Measurements from ENCODE around the gene ARL8A. TPM values are rescaled to one million over a fixed set of nuclear protein-coding genes. Genes with fewer than 3 reads are reported as not detected.

Gene ARL8A
- total and polyA plus RNA-seq, 4 donors: 8.4 to 25.7 (median 20.2) TPM

GRCh38 chr1:202168861-202169260, 24.3 kb upstream of the ARL8A start:
- 96% methylated on average over 7 of the region's 7 CpGs for WGBS
- no peak overlapping the region for H3K27ac ChIP-seq (ENCODE audit: low read depth in 1 of 2, low read length in 2 of 2)

GRCh38 chr1:202167708-202168415, 23.3 kb upstream of the ARL8A start:
- H3K4me3 ChIP-seq (ENCODE audit: low read depth in 1 of 3, low read length in 3 of 3): no peak overlapping the region
- no peak overlapping the region for H3K27ac ChIP-seq (ENCODE audit: low read depth in 1 of 2, low read length in 2 of 2)
- no peaks in the 10 kb centered on the region for H3K27me3 ChIP-seq (ENCODE audit: control insufficient read depth in 4 of 4, insufficient read depth in 4 of 4, low read length in 3 of 4)
- H3K4me1 ChIP-seq (ENCODE audit: control insufficient read depth in 4 of 4, insufficient read depth in 4 of 4, low read length in 3 of 4): no peaks in the 10 kb centered on the region
- H3K9me3 ChIP-seq (ENCODE audit: control insufficient read depth in 4 of 4, low read length in 3 of 4): no peaks in the 10 kb centered on the region
- H3K36me3 ChIP-seq (ENCODE audit: control insufficient read depth in 4 of 4, insufficient read depth in 3 of 4, low read depth in 1 of 4, low read length in 3 of 4): no peaks in the 10 kb centered on the region
- H3K9ac ChIP-seq (ENCODE audit: low read depth in 1 of 2, low read length in 2 of 2): no peak overlapping the region
- WGBS: 90% methylated on average over 18 of the region's 18 CpGs
- DNase-seq (ENCODE audit: low spot score): no peak
- TF ChIP-seq RXRA (IDR thresholded peaks at IDR 0.05) (no peak), FOXA1 (IDR thresholded peaks at IDR 0.05) (no peak), MAX (IDR thresholded peaks at IDR 0.05) (no peak), TAF1 (conservative IDR thresholded peaks at IDR 0.05) (no peak), ZBTB33 (IDR thresholded peaks at IDR 0.05) (no peak), RAD21 (IDR thresholded peaks at IDR 0.05) (no peak), GABPA (IDR thresholded peaks at IDR 0.05 in 1 of 2, conservative IDR thresholded peaks at IDR 0.05 in 1 of 2) (no peak), FOXA2 (IDR thresholded peaks at IDR 0.05) (no peak), HNF4G (IDR thresholded peaks at IDR 0.05) (no peak), HNF4A (conservative IDR thresholded peaks at IDR 0.05) (no peak), ATF3 (IDR thresholded peaks at IDR 0.05) (no peak), JUND (IDR thresholded peaks at IDR 0.05) (no peak), YY1 (IDR thresholded peaks at IDR 0.05) (no peak), CTCF (IDR thresholded peaks at IDR 0.05; ENCODE audit: low read depth, low read length, missing input control) (no peak)

More at GRCh38 chr1:202168861-202169260, 24.3 kb upstream of the ARL8A start:
- H3K9ac ChIP-seq (ENCODE audit: low read depth in 1 of 2, low read length in 2 of 2): no peak overlapping the region
- no peaks in the 10 kb centered on the region for H3K27me3 ChIP-seq (ENCODE audit: control insufficient read depth in 4 of 4, insufficient read depth in 4 of 4, low read length in 3 of 4)
- no peaks in the 10 kb centered on the region for H3K4me1 ChIP-seq (ENCODE audit: control insufficient read depth in 4 of 4, insufficient read depth in 4 of 4, low read length in 3 of 4)
- TF ChIP-seq RAD21 (IDR thresholded peaks at IDR 0.05) (no peak), HNF4G (IDR thresholded peaks at IDR 0.05) (no peak), FOXA2 (IDR thresholded peaks at IDR 0.05) (no peak), GABPA (IDR thresholded peaks at IDR 0.05 in 1 of 2, conservative IDR thresholded peaks at IDR 0.05 in 1 of 2) (no peak), YY1 (IDR thresholded peaks at IDR 0.05) (no peak), FOXA1 (IDR thresholded peaks at IDR 0.05) (no peak), ZBTB33 (IDR thresholded peaks at IDR 0.05) (no peak), HNF4A (conservative IDR thresholded peaks at IDR 0.05) (no peak), NR2F2 (IDR thresholded peaks at IDR 0.05) (no peak), ATF3 (IDR thresholded peaks at IDR 0.05) (no peak), MAX (IDR thresholded peaks at IDR 0.05) (no peak)
- no peaks in the 10 kb centered on the region for H3K9me3 ChIP-seq (ENCODE audit: control insufficient read depth in 4 of 4, low read length in 3 of 4)
- no peak for DNase-seq (ENCODE audit: low spot score)
- no peak overlapping the region for H3K4me3 ChIP-seq (ENCODE audit: low read depth in 1 of 3, low read length in 3 of 3)
- H3K36me3 ChIP-seq (ENCODE audit: control insufficient read depth in 4 of 4, insufficient read depth in 3 of 4, low read depth in 1 of 4, low read length in 3 of 4): no peaks in the 10 kb centered on the region
